Middle frontal gyrus (tissue), 1 donor: ENCODE results near the gene TEX36.
"Not testable (repeated sequence)": the region's sequence is repeated elsewhere in the genome, so short reads cannot be mapped to it uniquely, and the experiment has no call there.

Experiments
- DNase-seq: peaks from one replicate; pipeline ENCODE4 v3.0.0-alpha.2; 2015; ENCODE audit warnings: low spot score; ENCODE audit errors: extremely low spot score

TEX36 gene

GRCh38 chr10:125634606-125635005 is 48.4 kb downstream of the TEX36 start:
- no peak for DNase-seq

GRCh38 chr10:125633517-125633999 is 49.4 kb downstream of the TEX36 start:
- no peak for DNase-seq

GRCh38 chr10:125631806-125632205 is 51.2 kb downstream of the TEX36 start:
- DNase-seq: no peak

- no peak for DNase-seq
Measured at GRCh38 chr10:125629758-125630376, 53.1 kb downstream of the TEX36 start.

GRCh38 chr10:125628104-125629049 is 54.6 kb downstream of the TEX36 start:
- DNase-seq: no peak

- no peak for DNase-seq
Measured at GRCh38 chr10:125627646-125628045, 55.3 kb downstream of the TEX36 start.

- DNase-seq: no peak
Measured at GRCh38 chr10:125626671-125627070, 56.3 kb downstream of the TEX36 start.

- DNase-seq: no peak
Measured at GRCh38 chr10:125625586-125625985, 57.4 kb downstream of the TEX36 start.

- DNase-seq: no peak
Measured at GRCh38 chr10:125624800-125625199, 58.2 kb downstream of the TEX36 start.

GRCh38 chr10:125621052-125621451 is 61.9 kb downstream of the TEX36 start:
- no peak for DNase-seq

- DNase-seq: no peak
Measured at GRCh38 chr10:125620401-125620800, 62.6 kb downstream of the TEX36 start.

- not testable (repeated sequence) for DNase-seq
Measured at GRCh38 chr10:125613062-125613461, 69.9 kb downstream of the TEX36 start.

GRCh38 chr10:125611756-125612155 is 71.2 kb downstream of the TEX36 start:
- no peak for DNase-seq

- DNase-seq: no peak
Measured at GRCh38 chr10:125611216-125611615, 71.7 kb downstream of the TEX36 start.

GRCh38 chr10:125609859-125610258 is 73.1 kb downstream of the TEX36 start:
- no peak for DNase-seq

- DNase-seq: no peak
Measured at GRCh38 chr10:125608474-125608873, 74.5 kb downstream of the TEX36 start.

GRCh38 chr10:125607689-125608290 is 75.2 kb downstream of the TEX36 start:
- no peak for DNase-seq

- no peak for DNase-seq
Measured at GRCh38 chr10:125606414-125607010, 76.5 kb downstream of the TEX36 start.
